ENCODE results near the gene PTPRN2. TPM values are rescaled to one million over a fixed set of nuclear protein-coding genes. Genes with fewer than 3 reads are reported as not detected.

Gene PTPRN2
- polyA plus RNA-seq, 1 of the 3 experiments (the other 2 are of a cell fraction): 4.0 TPM

- WGBS (ENCODE audit: low lambda C conversion rate): 54% methylated on average over 3 of the region's 3 CpGs
- Histone ChIP-seq H4K20me1 (ENCODE audit: insufficient read depth) (no peaks in the 10 kb centered on the region), H3K4me2 (no peak overlapping the region), H3F3A (replicated peaks; ENCODE audit: insufficient read depth) (no peaks in the 10 kb centered on the region), H3K36me3 (replicated peaks in 1 of 2; ENCODE audit: control insufficient read depth in 1 of 2, insufficient read depth in 2 of 2, low read length in 1 of 2) (no peaks in the 10 kb centered on the region), H3K27ac (ENCODE audit: low read depth in 2 of 2, low read length in 1 of 2) (no peak overlapping the region), H3K79me2 (ENCODE audit: insufficient read depth) (no peaks in the 10 kb centered on the region), H3K4me3 (ENCODE audit: low read depth in 2 of 2, low read length in 1 of 2) (no peak overlapping the region), H3K9me2 (no peaks in the 10 kb centered on the region), H3K27me3 (ENCODE audit: insufficient read depth) (no peaks in the 10 kb centered on the region), H3K9ac (no peak overlapping the region), H2AFZ (ENCODE audit: low read depth) (no peak overlapping the region), H3K4me1 (ENCODE audit: control insufficient read depth in 1 of 2, insufficient read depth in 2 of 2, low read depth in 1 of 2, low read length in 1 of 2) (no peaks in the 10 kb centered on the region), H3K9me3 (peaks cover 6% of the 10 kb centered on the region; the same call in 1 of the 2 replicates)
- POLR2A ChIA-PET: no interaction called here
- TF ChIP-seq TEAD4 (IDR thresholded peaks at IDR 0.05; ENCODE audit: borderline replicate concordance, insufficient read depth): no peak
- no peak for TF ChIP-seq ELF1 (IDR thresholded peaks at IDR 0.05)
- no peak for TF ChIP-seq YY1 (IDR thresholded peaks at IDR 0.05; ENCODE audit: low read depth)
- TF ChIP-seq MXI1 (IDR thresholded peaks at IDR 0.05; ENCODE audit: low read depth, low read length): no peak
- TF ChIP-seq PBX3 (IDR thresholded peaks at IDR 0.05): no peak
- TF ChIP-seq TCF12 (IDR thresholded peaks at IDR 0.05): no peak
- TF ChIP-seq POLR2AphosphoS5 (IDR thresholded peaks at IDR 0.05; ENCODE audit: low read depth, low read length): no peak
- no peak for TF ChIP-seq JUND (IDR thresholded peaks at IDR 0.05)
- TF ChIP-seq REST (IDR thresholded peaks at IDR 0.05; ENCODE audit: low read depth, low read length): no peak
- TF ChIP-seq SIN3A (IDR thresholded peaks at IDR 0.05; ENCODE audit: borderline replicate concordance, low read depth, low read length): no peak
- no peak for TF ChIP-seq NFIC (IDR thresholded peaks at IDR 0.05; ENCODE audit: borderline replicate concordance)
- TF ChIP-seq RCOR1 (IDR thresholded peaks at IDR 0.05; ENCODE audit: low read length): no peak
- no peak for TF ChIP-seq FOXJ3 (CRISPR knock-in tag; IDR thresholded peaks at IDR 0.05)
- TF ChIP-seq EP300 (IDR thresholded peaks at IDR 0.05; ENCODE audit: borderline replicate concordance in 1 of 2, low read depth in 1 of 2, low read length in 1 of 2): no peak
- TF ChIP-seq ZBTB33 (IDR thresholded peaks at IDR 0.05; ENCODE audit: borderline replicate concordance, low read depth): no peak
- no peak for TF ChIP-seq SMC3 (IDR thresholded peaks at IDR 0.05; ENCODE audit: low read depth, low read length)
- no peak for TF ChIP-seq NRF1 (IDR thresholded peaks at IDR 0.05; ENCODE audit: low read depth, low read length)
- no peak for TF ChIP-seq USF2 (IDR thresholded peaks at IDR 0.05; ENCODE audit: borderline replicate concordance, low read depth, low read length)
- DNase-seq: no peak
- CTCF ChIA-PET: no interaction called here
These were observed 1055.6 kb downstream of the PTPRN2 start for GRCh38 chr7:157532068-157532467.
